HG03159 (cell line): ENCODE data around the gene CDH12.
"Not testable (repeated sequence)": the region's sequence is repeated elsewhere in the genome, so short reads cannot be mapped to it uniquely, and the experiment has no call there.

Experiments
- ATAC-seq: cut with Tn5 transposase; IDR thresholded peaks from one replicate; pipeline ENCODE4 v1.9.1; 2021; ENCODE audit warnings: mild to moderate bottlenecking, moderate library complexity; ENCODE audit not compliant: unreplicated experiment

Gene CDH12

GRCh38 chr5:22187632-22188228 is 665.4 kb downstream of the CDH12 start:
- ATAC-seq: not testable (repeated sequence)

DNA sequence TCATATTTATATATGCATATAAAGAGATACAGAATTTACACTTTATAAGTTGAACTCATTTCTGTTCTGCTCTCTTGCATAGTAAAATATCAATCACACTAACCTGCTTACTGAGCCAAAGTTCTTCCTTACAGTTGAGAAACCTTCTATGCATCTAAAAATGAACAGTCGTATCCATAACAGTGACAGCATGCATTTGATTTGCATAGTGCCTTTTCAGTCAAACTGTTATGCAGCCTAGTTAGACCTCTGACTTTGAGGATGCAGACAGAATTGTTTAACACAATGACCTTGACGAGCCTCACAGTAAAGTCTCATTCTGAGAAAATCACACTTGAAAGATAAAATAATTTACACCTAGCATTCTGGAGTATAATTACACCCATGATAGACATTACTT is 683.9 kb downstream of the CDH12 start:
- not testable (repeated sequence) for ATAC-seq

DNA sequence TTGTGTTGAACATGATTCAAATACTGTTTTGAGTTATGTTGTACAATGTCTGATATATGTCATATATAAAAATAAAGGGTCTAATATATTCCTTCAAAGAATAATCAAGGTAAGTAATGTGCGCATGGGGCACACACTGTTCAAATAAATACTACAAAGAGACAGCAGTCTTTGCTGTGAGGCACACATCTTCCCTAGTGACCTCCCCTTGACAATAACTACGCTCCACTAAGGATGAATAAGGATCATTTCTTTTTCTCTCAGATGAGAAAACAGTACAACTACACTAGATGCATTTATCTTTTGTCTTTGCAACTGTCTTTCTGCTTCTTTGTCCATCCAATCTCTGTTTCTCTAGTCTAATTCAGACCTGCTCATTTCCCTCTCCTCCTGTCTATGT is 684.4 kb downstream of the CDH12 start:
- ATAC-seq: not testable (repeated sequence)

DNA sequence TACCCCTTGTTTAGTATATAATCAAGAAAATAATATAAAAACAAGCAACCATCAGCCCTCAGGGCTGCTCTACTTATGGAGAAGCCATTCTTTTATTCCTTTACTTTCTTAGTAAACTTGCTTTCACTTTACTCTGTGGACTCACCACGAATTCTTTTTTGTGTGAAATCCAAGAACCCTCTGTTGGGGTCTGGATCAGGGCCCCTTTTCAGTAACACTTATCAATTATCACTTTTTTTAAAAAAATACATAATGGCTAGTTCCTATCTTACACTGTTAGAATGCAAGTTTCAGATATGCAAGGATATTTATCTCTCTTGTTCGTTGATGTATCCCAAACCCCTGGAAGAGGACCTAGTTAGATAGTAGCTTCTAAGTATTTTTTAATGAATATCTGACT is 687.2 kb downstream of the CDH12 start:
- ATAC-seq: not testable (repeated sequence)

DNA sequence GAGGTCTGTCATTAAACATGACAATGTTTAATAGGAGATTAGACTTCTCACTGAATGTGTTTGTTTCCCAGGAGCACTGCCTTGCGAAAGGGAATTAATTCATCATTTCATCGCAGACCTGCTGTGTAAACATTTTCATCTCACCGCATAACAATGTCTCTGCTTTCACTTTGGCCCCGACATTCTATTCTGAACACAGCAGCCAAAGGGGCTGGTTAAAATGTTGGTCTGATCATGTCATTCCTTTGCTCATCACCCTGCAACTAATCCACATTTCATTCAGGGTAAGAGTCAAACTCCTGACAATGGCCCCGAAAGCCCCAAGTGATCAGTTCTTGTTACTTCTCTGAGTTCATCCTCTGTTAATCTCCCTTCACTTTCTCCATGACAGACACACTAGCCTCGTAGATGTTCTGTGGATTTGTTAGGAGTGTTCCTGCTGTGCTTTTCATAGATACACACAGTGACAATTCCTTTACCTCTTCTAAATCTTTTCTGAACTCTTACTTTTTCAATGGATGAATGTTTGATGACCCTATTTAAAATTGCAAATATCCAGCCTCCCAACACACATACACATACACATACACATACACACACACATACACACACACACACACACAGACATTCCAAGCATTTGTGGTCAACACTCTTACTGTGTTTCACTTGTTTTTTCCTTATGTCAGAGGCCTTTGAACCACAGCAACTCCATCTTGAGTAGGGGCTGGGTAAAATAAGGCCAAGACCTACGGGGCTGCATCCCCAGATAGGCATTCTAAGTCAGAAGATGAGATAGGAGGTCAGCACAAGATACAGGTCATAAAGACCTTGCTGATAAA is 688.0 kb downstream of the CDH12 start:
- not testable (repeated sequence) for ATAC-seq

DNA sequence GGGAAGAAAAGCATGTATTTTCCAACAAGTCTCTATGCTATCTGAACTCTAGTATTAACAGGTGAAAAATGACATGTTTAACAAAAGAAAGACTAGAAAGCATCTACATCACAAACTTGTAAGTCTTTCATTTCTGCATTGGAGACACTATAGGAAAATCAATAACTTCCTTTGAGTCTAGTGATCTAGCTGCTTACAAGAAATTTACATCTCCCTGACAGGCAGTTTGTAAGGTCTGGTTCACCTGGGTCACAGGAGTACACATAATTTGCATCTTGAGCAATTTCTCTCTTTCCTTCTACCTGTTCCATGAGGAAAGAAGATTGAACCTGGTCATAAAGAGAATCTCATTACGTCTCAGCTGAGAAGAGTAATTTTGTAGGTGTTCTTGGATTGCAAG is 696.2 kb downstream of the CDH12 start:
- not testable (repeated sequence) for ATAC-seq

- not testable (repeated sequence) for ATAC-seq
Observed at GRCh38 chr5:22154779-22155178, 698.4 kb downstream of the CDH12 start.

DNA sequence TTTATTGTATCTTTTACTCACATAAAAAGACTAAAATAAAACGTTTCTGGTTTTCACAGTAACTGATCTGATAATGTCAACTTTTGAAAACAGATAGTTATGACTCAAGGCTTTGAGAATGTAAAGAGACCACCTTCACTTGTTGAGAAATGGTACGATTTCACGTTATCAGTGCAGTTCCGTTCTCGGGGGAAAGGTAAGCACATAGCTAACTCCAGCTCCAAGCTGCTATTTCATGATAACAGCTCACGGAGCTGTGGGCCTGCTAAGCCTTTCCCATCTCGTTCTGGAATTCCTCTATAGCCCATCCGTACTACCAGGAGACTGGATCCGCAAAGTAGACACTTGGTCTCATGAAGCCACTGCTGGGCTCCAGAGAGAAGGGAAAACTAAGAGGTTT is 701.3 kb downstream of the CDH12 start:
- ATAC-seq: not testable (repeated sequence)

DNA sequence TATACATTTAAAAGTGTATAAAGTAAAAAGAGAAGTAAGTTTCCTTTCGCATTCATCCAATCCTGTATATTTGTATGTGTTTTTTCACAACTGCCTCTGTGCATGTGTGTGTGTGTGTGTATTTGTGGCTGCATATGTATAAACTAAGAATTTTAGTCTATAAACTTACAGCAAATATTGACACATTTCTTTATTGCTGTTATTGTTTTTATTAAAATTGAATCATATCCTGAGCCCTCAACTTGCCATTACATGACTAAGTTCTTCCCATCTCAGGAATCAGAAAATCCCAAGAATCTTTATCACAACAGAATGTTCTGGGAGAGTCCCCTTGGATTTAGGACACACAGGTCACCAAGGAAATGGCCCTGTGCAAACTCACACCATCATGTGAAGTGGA is 712.7 kb downstream of the CDH12 start:
- not testable (repeated sequence) for ATAC-seq

GRCh38 chr5:22139662-22140300 is 713.4 kb downstream of the CDH12 start:
- ATAC-seq: not testable (repeated sequence)

- ATAC-seq: no peak
Observed at GRCh38 chr5:22111320-22111719, 741.8 kb downstream of the CDH12 start.

DNA sequence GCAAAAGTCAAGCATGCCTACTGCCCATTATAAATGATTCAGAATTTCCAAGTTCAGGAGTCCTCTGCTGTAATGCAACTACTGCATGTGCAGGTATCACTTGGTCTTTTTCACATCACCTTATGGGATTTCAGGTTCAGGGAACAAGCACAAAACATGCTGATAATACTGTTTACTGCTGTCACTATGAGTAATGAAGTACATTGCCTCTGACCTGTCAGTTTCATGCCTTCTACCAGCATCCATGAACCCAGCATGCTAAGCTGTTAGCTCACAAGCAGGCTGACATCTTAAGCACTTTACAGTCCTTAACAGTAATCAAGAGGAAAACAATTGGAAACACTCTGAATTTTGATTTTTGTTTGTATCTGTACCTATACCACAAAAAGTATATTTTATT is 743.8 kb downstream of the CDH12 start:
- no peak for ATAC-seq

GRCh38 chr5:22108545-22108944 is 744.6 kb downstream of the CDH12 start:
- no peak for ATAC-seq

DNA sequence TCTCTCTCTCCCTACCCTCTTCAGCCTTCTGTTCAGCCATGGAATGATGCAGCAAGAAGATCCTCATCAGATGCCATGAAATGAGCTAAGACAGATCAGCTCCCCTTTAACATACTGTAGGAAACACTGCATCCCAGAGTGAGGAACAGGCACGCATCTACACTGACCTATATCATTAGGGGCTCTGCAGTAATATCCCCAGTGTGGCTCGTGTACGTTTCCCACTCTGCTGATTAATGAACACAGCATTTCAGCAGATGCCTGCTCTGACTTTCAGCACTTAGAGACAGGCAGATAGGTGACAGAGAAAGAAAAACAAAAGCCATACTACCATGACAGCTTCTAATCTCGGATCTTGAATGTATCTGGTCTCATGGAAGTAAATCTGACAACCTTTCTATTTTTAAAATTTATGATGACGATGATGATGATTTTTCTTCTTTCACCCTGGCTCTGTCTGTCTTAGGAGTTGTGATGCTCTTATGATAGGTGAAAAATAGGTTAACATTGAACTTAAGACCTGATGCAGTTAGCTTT is 750.3 kb downstream of the CDH12 start:
- no peak for ATAC-seq

DNA sequence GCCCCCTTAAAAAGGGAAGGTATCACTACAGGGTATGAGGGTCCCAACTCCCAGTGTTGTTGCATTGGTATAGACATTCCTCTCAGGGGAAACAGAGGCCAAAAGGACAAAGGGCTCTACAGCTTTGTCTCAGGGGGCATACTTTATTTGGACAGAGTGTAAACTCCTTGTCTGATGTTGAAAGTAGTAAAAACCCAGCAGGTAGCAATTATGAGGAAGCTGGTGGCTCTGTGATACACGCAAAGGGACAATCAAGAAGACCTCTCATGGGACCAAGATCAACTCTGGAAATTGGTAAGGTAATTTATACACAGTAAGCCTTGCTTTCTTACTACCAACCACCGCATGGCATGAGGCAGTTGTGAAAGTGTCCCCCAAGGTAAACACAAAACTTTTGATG is 764.6 kb downstream of the CDH12 start:
- ATAC-seq: no peak

DNA sequence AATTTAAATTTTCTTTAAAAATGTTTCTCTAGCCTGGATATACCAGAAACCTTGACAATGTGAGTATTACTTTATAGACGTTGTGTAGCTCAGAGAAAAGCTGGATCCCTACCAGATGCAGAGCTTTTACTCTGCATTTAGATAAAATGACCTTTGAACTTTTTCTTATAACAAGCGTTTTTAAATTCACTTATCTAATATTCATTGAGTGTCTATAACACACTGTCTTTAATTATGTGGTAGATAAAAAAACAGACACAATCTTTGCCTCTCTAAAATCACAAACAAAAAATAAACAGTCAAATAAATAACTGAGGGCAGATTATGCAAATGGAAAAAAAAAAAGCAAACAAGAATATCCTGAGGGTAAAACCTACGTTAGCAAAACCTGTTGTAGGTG is 773.6 kb downstream of the CDH12 start:
- no peak for ATAC-seq

GRCh38 chr5:22079002-22079401 is 774.1 kb downstream of the CDH12 start:
- no peak for ATAC-seq

DNA sequence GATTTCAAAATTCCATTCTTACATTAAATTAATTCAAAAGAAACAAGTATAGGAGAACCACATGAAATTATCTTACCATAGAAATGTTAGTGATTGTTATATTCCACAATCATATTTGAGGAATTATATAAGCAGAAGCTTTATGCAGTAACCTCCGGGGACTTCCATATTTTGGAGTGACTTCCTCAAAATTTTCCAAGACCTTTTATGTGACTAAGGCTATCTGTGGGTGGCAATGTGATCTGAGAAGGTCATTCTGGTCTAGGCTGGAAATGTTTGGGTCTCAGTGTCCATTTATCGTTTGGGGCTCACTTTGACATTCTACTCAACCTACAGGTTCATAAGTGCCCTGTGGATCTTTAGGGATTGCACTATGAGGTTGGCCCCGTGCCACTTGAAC is 776.6 kb downstream of the CDH12 start:
- ATAC-seq: no peak

DNA sequence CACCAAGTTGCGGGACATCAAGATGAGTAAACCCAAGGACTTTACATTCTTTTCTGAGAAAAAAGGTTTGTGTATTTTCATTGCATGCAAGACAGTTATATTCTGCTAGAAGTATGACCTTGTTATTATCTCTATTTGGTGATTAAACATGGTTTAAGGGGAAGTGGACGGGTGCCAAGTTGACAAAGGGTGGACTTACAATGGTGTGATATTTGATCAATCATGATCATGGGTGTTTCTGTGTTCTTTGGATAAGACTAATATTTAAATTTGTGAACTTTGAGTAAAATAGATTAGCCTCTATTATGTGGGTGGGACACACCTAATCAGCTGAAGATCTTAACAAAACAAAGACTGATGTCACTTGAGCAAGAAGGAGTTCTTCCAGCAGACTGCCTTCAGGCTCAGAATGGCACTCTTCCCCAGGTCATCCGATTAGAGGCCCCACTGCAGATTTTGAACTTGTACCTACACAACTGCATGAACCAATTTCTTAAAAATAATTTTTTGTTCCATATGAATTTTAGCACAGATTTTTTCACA is 782.9 kb downstream of the CDH12 start:
- ATAC-seq: no peak

DNA sequence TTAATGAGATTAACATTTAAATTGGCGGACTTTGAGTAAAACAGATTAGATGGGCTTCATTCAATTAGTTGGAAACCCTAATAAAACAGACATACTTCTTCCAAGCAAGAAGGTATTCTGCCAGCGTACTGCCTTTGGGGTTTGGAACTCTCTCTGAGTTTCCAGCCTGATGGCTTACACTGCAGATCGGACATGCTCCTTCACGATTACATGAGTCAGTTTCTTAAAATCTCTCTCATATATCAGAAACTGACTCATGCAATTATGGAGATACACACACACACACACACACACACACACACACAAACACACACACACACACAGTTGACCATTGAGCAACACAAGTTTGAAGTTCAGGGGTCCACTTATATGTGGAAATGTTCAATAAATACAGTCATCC is 789.4 kb downstream of the CDH12 start:
- no peak for ATAC-seq

GRCh38 chr5:22058620-22059019 is 794.5 kb downstream of the CDH12 start:
- no peak for ATAC-seq
